MM.1S (cell line): ENCODE data around the gene ZBED1.
"Not testable (repeated sequence)": the region's sequence is repeated elsewhere in the genome, so short reads cannot be mapped to it uniquely, and the experiment has no call there.

ENCODE experiments used
- DNase-seq: peaks from one replicate; pipeline ENCODE4 v3.0.0-alpha.2; 2015
- H2AFZ ChIP-seq: fragments of 300-600 bp; sonication (generic); 2 replicates; pipeline ENCODE4 v1.6.0; 2016; ENCODE audit warnings: antibody characterized with exemption, low read length
- H3F3A ChIP-seq: fragments of 300-600 bp; sonication (generic); 2 replicates; pipeline ENCODE4 v1.6.1; 2016; ENCODE audit warnings: mild to moderate bottlenecking, antibody characterized with exemption, low read length, moderate library complexity, mixed read lengths; ENCODE audit not compliant: insufficient read depth
- H3K27ac ChIP-seq: fragments of 300-600 bp; sonication (generic); 2 replicates; pipeline ENCODE4 v1.5.1; 2016; ENCODE audit warnings: mild to moderate bottlenecking, low read length
- H3K27me3 ChIP-seq: fragments of 300-600 bp; sonication (generic); replicated peaks from 2 replicates; pipeline ENCODE4 v1.6.0; 2016; ENCODE audit warnings: low read length; ENCODE audit not compliant: insufficient read depth
- H3K36me3 ChIP-seq: fragments of 300-600 bp; sonication (generic); replicated peaks from 2 replicates; pipeline ENCODE4 v1.6.1; 2016; ENCODE audit warnings: mild to moderate bottlenecking, low read length, mixed read lengths; ENCODE audit not compliant: insufficient read depth
- H3K4me1 ChIP-seq: fragments of 300-600 bp; sonication (generic); 2 replicates; pipeline ENCODE4 v1.6.1; 2016; ENCODE audit warnings: low read length, mixed read lengths
- H3K4me2 ChIP-seq: fragments of 300-600 bp; sonication (generic); 2 replicates; pipeline ENCODE4 v1.6.0; 2016; ENCODE audit warnings: low read depth, low read length
- H3K4me3 ChIP-seq: fragments of 300-600 bp; sonication (generic); 2 replicates; pipeline ENCODE4 v1.5.1; 2016; ENCODE audit warnings: low read length, mixed read lengths
- H3K79me2 ChIP-seq: fragments of 300-600 bp; sonication (generic); 2 replicates; pipeline ENCODE4 v1.6.1; 2016; ENCODE audit warnings: mixed run types, low read length, mixed read lengths
- H3K9ac ChIP-seq: fragments of 300-600 bp; sonication (generic); 2 replicates; pipeline ENCODE4 v1.6.1; 2016; ENCODE audit warnings: low read length, mixed read lengths
- H3K9me2 ChIP-seq: fragments of 300-600 bp; sonication (generic); replicated peaks from 2 replicates; pipeline ENCODE4 v1.6.1; 2016; ENCODE audit warnings: mild to moderate bottlenecking, low read length, mixed read lengths; ENCODE audit not compliant: insufficient read depth
- H3K9me3 ChIP-seq: fragments of 300-600 bp; sonication (generic); replicated peaks from 2 replicates; pipeline ENCODE4 v1.6.1; 2016; ENCODE audit warnings: mild to moderate bottlenecking, low read length, mixed read lengths; ENCODE audit not compliant: insufficient read depth
- H4K20me1 ChIP-seq: fragments of 300-600 bp; sonication (generic); 2 replicates; pipeline ENCODE4 v1.6.1; 2016; ENCODE audit warnings: mild to moderate bottlenecking, low read length, moderate library complexity, mixed read lengths; ENCODE audit not compliant: insufficient read depth
- EZH2 ChIP-seq: fragments of 300-600 bp; sonication (generic); optimal IDR thresholded peaks from 2 replicates; pipeline ENCODE3; 2017; ENCODE audit warnings: low read depth, mild to moderate bottlenecking, antibody characterized with exemption, low read length, mixed read lengths
- EZH2phosphoT487 ChIP-seq: fragments of 300-600 bp; sonication (generic); IDR thresholded peaks from 2 replicates; pipeline ENCODE4 v1.6.1; 2018; ENCODE audit warnings: antibody characterized with exemption, low read length
- TF ChIP-seq, protein P1 (sequence below): fragments of 300-600 bp; sonication (generic); IDR thresholded peaks from 2 replicates; pipeline ENCODE4 v1.5.1; 2016; ENCODE audit warnings: antibody characterized with exemption, low read length, mixed read lengths

ZBED1 gene

DNA sequence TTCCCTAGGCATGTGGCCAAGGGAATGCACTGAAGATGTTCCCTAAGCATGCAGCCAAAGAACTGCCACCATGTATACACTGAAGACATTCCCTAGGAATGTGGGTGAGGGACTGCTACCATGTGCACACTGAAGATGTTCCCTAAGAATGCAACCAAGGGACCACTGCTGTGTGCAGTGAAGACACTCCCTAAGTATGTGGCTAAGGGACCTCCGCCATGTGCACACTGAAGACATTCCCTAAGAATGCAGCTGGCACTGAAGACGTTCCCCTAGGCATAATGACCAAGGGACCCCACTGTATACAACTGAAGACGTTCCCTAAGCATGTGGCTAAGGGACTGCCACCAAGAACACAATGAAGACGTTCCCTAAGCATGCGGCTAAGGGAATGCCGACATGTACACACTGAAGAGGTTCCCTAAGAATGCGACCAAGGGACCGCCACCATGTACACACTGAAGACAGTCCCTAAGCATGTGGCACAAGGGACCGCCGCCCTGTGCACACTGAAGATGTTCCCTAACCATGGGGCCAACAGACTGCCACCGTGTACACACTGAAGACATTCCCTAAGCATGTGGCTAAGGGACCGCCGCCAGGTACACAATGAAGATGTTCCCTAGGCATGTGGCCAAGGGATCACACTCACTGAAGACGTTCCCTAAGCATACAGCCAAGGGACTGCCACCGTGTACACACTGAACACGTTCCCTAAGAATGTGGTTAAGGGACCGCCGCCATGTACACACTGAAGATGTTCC, 25.6 kb downstream of the ZBED1 start:
- Histone ChIP-seq H2AFZ (no peak overlapping the region), H3K27me3 (no peaks in the 10 kb centered on the region), H3K4me3 (no peak overlapping the region), H4K20me1 (no peaks in the 10 kb centered on the region), H3K9me3 (no peaks in the 10 kb centered on the region), H3K36me3 (no peaks in the 10 kb centered on the region), H3K9me2 (no peaks in the 10 kb centered on the region), H3K4me1 (no peaks in the 10 kb centered on the region), H3F3A (no peaks in the 10 kb centered on the region), H3K27ac (no peak overlapping the region), H3K4me2 (no peak overlapping the region), H3K9ac (no peak overlapping the region), H3K79me2 (no peaks in the 10 kb centered on the region)
- TF ChIP-seq, protein P1, sequence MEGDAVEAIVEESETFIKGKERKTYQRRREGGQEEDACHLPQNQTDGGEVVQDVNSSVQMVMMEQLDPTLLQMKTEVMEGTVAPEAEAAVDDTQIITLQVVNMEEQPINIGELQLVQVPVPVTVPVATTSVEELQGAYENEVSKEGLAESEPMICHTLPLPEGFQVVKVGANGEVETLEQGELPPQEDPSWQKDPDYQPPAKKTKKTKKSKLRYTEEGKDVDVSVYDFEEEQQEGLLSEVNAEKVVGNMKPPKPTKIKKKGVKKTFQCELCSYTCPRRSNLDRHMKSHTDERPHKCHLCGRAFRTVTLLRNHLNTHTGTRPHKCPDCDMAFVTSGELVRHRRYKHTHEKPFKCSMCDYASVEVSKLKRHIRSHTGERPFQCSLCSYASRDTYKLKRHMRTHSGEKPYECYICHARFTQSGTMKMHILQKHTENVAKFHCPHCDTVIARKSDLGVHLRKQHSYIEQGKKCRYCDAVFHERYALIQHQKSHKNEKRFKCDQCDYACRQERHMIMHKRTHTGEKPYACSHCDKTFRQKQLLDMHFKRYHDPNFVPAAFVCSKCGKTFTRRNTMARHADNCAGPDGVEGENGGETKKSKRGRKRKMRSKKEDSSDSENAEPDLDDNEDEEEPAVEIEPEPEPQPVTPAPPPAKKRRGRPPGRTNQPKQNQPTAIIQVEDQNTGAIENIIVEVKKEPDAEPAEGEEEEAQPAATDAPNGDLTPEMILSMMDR = no peak
- TF ChIP-seq EZH2 = no peak
- no peak for TF ChIP-seq EZH2phosphoT487
- DNase-seq = no peak

GRCh38 chrX:2474280-2474962, 26.4 kb downstream of the ZBED1 start:
- Histone ChIP-seq H3K9me3 (no peaks in the 10 kb centered on the region), H2AFZ (no peak overlapping the region), H3K36me3 (no peaks in the 10 kb centered on the region), H3K4me3 (no peak overlapping the region), H4K20me1 (no peaks in the 10 kb centered on the region), H3K79me2 (no peaks in the 10 kb centered on the region), H3K27me3 (no peaks in the 10 kb centered on the region), H3F3A (no peaks in the 10 kb centered on the region), H3K9ac (no peak overlapping the region), H3K27ac (no peak overlapping the region), H3K4me2 (no peak overlapping the region), H3K4me1 (no peaks in the 10 kb centered on the region), H3K9me2 (no peaks in the 10 kb centered on the region)
- no peak for DNase-seq
- TF ChIP-seq EZH2phosphoT487 (no peak), EZH2 (no peak)
- TF ChIP-seq, protein P1 = no peak

GRCh38 chrX:2473064-2473463, 27.7 kb downstream of the ZBED1 start:
- H4K20me1 ChIP-seq, H3K4me1 ChIP-seq, H3K4me3 ChIP-seq, H3K36me3 ChIP-seq, H3K9me3 ChIP-seq, H3K27ac ChIP-seq, H3K9ac ChIP-seq, H3F3A ChIP-seq, H3K79me2 ChIP-seq, H2AFZ ChIP-seq, H3K9me2 ChIP-seq, H3K27me3 ChIP-seq, H3K4me2 ChIP-seq, DNase-seq: not testable (repeated sequence)

- Histone ChIP-seq H3K36me3 (no peaks in the 10 kb centered on the region), H3K9me3 (no peaks in the 10 kb centered on the region), H3K9me2 (no peaks in the 10 kb centered on the region), H3K4me1 (no peaks in the 10 kb centered on the region), H3K79me2 (no peaks in the 10 kb centered on the region), H4K20me1 (no peaks in the 10 kb centered on the region), H3K27ac (no peak overlapping the region), H2AFZ (no peak overlapping the region), H3K4me2 (no peak overlapping the region), H3K9ac (no peak overlapping the region), H3F3A (no peaks in the 10 kb centered on the region), H3K4me3 (no peak overlapping the region), H3K27me3 (no peaks in the 10 kb centered on the region)
- TF ChIP-seq, protein P1 = no peak
- TF ChIP-seq EZH2phosphoT487 (no peak), EZH2 (no peak)
- DNase-seq = no peak
These were observed 29.1 kb downstream of the ZBED1 start for GRCh38 chrX:2471641-2472040.

GRCh38 chrX:2471126-2471525, 29.6 kb downstream of the ZBED1 start:
- not testable (repeated sequence) for H4K20me1 ChIP-seq, H3K27me3 ChIP-seq

More at GRCh38 chrX:2471126-2471525, 29.6 kb downstream of the ZBED1 start:
- H3K9me2 ChIP-seq, H3K9me3 ChIP-seq, H3K36me3 ChIP-seq, H3K27ac ChIP-seq, H3K4me3 ChIP-seq, H3K79me2 ChIP-seq, H3F3A ChIP-seq, H2AFZ ChIP-seq, H3K4me1 ChIP-seq, H3K4me2 ChIP-seq, DNase-seq, H3K9ac ChIP-seq: not testable (repeated sequence)
